Gastroesophageal sphincter (tissue), 4 donors: ENCODE results near the gene HOXA11. TPM values are rescaled to one million over a fixed set of nuclear protein-coding genes. Genes with fewer than 3 reads are reported as not detected.

Experiments
- ATAC-seq: fragments of 150-250 bp; one replicate; pipeline ENCODE4 v1.9.1; 2016; ENCODE audit warnings: mild to moderate bottlenecking, moderate library complexity
- H3K27ac ChIP-seq, 4 donors: fragments of 200-600 bp; sonication (generic) in 3 of 4; 1 replicate in 3 of 4; 2 replicates in 1 of 4; pipeline ENCODE4 v1.5.1; 2016 to 2019
- H3K27me3 ChIP-seq: fragments of 200-600 bp; sonication (generic); one replicate; pipeline ENCODE4 v1.5.1; 2019
- H3K36me3 ChIP-seq, 2 donors: fragments of 200-600 bp; sonication (generic); one replicate each; pipeline ENCODE4 v1.5.1; 2019; ENCODE audit warnings: control low read depth in 1 of 2
- H3K4me1 ChIP-seq, 3 donors: fragments of 200-600 bp; sonication (generic); 1 replicate in 2 of 3; 2 replicates in 1 of 3; pipeline ENCODE4 v1.5.1; 2016 to 2019; ENCODE audit warnings: control low read depth in 2 of 3
- H3K4me3 ChIP-seq, 2 donors: fragments of 200-600 bp; sonication (generic); one replicate each; pipeline ENCODE4 v1.5.1; 2019; ENCODE audit warnings: mild to moderate bottlenecking in 1 of 2, moderate library complexity in 1 of 2
- H3K9me3 ChIP-seq, 3 donors: fragments of 200-600 bp; sonication (generic); one replicate each; pipeline ENCODE4 v1.5.1; 2017 to 2019; ENCODE audit warnings: control low read depth in 2 of 3
- EP300 ChIP-seq: sonication (generic); formaldehyde crosslinking; IDR thresholded peaks from one replicate; pipeline ENCODE4 v1.6.1; 2017; ENCODE audit warnings: antibody characterized with exemption, mild to moderate bottlenecking
- POLR2A ChIP-seq, 2 donors: fragments of 450-650 bp; IDR thresholded peaks; one replicate each; pipeline ENCODE4 v1.6.1; 2017; ENCODE audit warnings: antibody characterized with exemption in 2 of 2, mild to moderate bottlenecking in 2 of 2, moderate library complexity in 1 of 2
- POLR2AphosphoS5 ChIP-seq: sonication (generic); formaldehyde crosslinking; IDR thresholded peaks from one replicate; pipeline ENCODE4 v1.6.1; 2017; ENCODE audit warnings: antibody characterized with exemption
- WGBS, 2 donors: methylation state at CpG; one replicate each; pipeline ENCODE4 v1.1.5; 2018; ENCODE audit warnings: low coverage in 1 of 2; 5-methylcytosine and 5-hydroxymethylcytosine counted together
- total RNA-seq, 4 donors: library from RNA; depleted of rRNA; stranded (reverse); fragments of >200 nt; gene quantifications; one replicate each; pipeline ENCODE4 v1.1.0, GENCODE V29; 2016
- TF ChIP-seq, protein P1 (sequence below), 4 experiments: fragments of 200-600 bp in 2 of 4; fragments of 450-650 bp in 2 of 4; sonication (generic) in 1 of 4; IDR thresholded peaks; one replicate each; pipeline ENCODE4 v1.5.1; 2017 to 2019; ENCODE audit warnings: antibody characterized with exemption in 4 of 4, mild to moderate bottlenecking in 2 of 4, moderate library complexity in 2 of 4

HOXA11 gene
- total RNA-seq, 4 donors from 2014 or later, result 0.12 TPM; not detected in 3

DNA sequence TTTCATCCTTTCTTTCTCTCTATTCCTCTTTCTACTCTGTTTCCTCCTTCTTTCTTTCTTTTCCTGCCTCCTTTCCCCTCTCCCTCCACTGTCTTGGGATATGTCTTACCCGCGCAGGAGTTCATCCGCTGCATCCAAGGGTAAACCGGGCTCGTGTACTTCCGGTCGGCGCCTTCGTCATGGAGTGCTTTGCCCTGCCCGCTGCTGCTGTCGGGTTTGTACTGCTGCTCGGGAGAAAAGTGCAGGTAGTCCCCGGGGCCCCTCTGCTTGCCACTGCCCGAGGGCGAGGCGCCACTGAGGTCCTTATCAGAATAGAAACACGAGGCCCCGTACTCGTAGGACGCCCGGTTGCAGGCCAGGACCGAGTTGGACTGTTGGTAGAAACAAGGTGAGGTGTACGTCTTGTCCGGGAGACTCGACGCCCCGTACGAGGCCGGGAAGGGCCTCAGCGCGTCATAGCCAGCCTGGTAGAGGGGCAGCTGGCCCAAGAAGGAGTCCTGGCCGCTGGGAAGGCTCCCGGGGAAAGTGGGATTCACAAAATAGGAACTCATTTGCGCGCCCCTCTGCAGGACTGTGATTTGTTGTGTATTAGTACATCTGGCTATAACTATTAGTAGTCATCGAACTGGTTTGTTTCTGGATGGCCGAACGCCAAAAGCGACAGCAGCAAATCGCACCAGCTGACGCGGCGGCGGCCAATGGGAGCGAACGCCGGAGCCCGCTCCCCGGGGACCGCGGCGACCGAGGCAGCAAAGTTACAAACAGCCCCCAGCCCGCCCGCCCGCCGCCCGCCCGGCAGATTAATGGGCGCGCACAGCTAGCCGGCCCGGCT lies 37.6 kb downstream of the HOXA11 start, which contains the start of gene HOXA6:
Gene HOXA6 (minus strand): TSS at position 576 of the 832 bp plus-strand sequence. CDS start 25 bp downstream, at position 551.
- no peak for ATAC-seq
- WGBS, 2 donors, result 33 to 77% methylated on average over 1 to 13 of the region's 63 CpGs
- peak within 1 kb of the TSS; percentile 2 to 43 for H3K4me3 ChIP-seq
- no peaks in the 10 kb centered on the region for H3K9me3 ChIP-seq
- no peaks in the 10 kb centered on the region for H3K36me3 ChIP-seq
- H3K27me3 ChIP-seq, result peaks cover 46% of the 10 kb centered on the region
- TF ChIP-seq POLR2AphosphoS5, result peak; percentile 46
- TF ChIP-seq, protein P1, sequence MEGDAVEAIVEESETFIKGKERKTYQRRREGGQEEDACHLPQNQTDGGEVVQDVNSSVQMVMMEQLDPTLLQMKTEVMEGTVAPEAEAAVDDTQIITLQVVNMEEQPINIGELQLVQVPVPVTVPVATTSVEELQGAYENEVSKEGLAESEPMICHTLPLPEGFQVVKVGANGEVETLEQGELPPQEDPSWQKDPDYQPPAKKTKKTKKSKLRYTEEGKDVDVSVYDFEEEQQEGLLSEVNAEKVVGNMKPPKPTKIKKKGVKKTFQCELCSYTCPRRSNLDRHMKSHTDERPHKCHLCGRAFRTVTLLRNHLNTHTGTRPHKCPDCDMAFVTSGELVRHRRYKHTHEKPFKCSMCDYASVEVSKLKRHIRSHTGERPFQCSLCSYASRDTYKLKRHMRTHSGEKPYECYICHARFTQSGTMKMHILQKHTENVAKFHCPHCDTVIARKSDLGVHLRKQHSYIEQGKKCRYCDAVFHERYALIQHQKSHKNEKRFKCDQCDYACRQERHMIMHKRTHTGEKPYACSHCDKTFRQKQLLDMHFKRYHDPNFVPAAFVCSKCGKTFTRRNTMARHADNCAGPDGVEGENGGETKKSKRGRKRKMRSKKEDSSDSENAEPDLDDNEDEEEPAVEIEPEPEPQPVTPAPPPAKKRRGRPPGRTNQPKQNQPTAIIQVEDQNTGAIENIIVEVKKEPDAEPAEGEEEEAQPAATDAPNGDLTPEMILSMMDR (IDR thresholded peaks at IDR 0.05), result no peak
- TF ChIP-seq POLR2A (IDR thresholded peaks at IDR 0.05), result no peak
- TF ChIP-seq EP300, result no peak
- peak within 1 kb of the TSS in 3 of 4 donors; percentile 32 to 99 (median 36) for H3K27ac ChIP-seq
- H3K4me1 ChIP-seq, result peaks cover 0 to 47% (median 11%) of the 10 kb centered on the region in 3 donors

DNA sequence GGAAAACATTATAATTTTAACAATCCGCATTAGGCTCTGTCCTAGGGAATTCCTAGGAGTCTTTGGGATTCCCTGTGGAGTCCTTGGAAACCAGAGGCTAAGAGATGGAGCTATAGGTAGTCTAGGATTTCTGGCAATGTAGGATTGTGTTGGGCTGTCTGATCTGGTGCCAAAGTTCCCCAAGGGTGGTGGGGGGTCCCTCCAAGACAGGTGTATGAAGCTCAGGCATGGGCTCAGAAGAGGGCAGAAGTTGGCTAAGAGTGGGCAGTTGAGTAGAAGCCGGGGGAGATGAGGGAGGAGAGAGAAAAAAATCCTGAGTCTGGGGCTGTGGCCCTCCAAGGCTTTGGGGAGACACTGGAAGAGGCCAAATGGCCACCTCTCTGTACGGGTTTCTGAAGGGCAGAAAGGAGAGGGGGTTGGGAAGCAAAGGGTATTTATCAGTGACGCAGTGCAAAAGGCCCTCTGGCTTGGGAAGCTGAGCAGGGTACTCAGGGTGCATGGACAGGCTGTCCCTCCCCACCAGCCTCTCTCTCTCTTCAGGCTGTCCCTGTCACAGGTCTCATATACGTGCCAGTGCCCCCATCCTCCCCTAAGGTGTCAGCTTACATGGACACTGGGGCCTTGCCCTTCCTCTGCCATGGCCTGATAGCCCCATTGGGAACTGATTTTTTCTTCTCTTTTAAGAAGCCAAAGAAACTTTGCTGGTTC lies 38.4 kb downstream of the HOXA11 start:
- H3K4me3 ChIP-seq, result no peak overlapping the region
- peaks cover 39% of the 10 kb centered on the region for H3K27me3 ChIP-seq
- H3K4me1 ChIP-seq, result peaks cover 0 to 40% (median 11%) of the 10 kb centered on the region in 3 donors
- ATAC-seq, result no peak
- no peaks in the 10 kb centered on the region for H3K36me3 ChIP-seq
- peak overlapping the region in 1 of 4 donors; percentile 99 for H3K27ac ChIP-seq
- 83 to 92% methylated on average over 4 to 5 of the region's 5 CpGs for WGBS, 2 donors
- no peaks in the 10 kb centered on the region for H3K9me3 ChIP-seq
- TF ChIP-seq POLR2A (IDR thresholded peaks at IDR 0.05), result no peak
- TF ChIP-seq, protein P1 (IDR thresholded peaks at IDR 0.05), result no peak
- no peak for TF ChIP-seq POLR2AphosphoS5
- TF ChIP-seq EP300, result no peak

DNA sequence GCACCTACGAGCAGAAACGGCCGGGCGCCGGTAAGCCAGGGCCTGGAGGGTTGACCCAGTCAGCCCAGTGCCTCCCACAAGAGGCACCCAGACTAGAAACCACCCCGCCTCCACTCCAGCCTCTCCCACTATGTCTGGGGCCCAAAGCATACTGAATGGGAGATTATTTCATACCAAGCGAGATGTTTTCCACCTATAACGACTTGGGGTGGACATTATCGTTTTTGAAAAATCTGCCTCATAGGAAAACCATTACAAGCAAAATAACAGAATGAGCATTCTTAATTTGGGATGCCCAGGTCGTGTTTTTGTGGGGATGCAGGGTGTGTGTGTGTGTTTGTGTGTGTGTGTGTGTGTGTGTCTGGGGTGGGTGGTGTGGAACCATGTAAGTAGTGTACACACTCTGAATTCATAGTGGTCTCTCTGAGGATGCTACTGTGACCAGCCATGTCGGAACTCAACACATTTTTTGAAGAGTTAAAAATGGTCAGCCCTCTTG lies 39.1 kb downstream of the HOXA11 start:
- H3K4me1 ChIP-seq, result peaks cover 0 to 40% (median 6%) of the 10 kb centered on the region in 3 donors
- ATAC-seq, result no peak
- H3K4me3 ChIP-seq, result peak overlapping the region in 1 of 2 donors; percentile 94
- H3K27ac ChIP-seq, result peak overlapping the region in 2 of 4 donors; percentile 70 to 99
- WGBS, 2 donors, result 86 to 100% methylated on average over 6 to 10 of the region's 11 CpGs
- H3K27me3 ChIP-seq, result peaks cover 32% of the 10 kb centered on the region
- no peak for TF ChIP-seq POLR2AphosphoS5
- TF ChIP-seq, protein P1 (IDR thresholded peaks at IDR 0.05), result no peak
- no peak for TF ChIP-seq EP300
- TF ChIP-seq POLR2A (IDR thresholded peaks at IDR 0.05), result no peak
- no peaks in the 10 kb centered on the region for H3K9me3 ChIP-seq
- no peaks in the 10 kb centered on the region for H3K36me3 ChIP-seq

DNA sequence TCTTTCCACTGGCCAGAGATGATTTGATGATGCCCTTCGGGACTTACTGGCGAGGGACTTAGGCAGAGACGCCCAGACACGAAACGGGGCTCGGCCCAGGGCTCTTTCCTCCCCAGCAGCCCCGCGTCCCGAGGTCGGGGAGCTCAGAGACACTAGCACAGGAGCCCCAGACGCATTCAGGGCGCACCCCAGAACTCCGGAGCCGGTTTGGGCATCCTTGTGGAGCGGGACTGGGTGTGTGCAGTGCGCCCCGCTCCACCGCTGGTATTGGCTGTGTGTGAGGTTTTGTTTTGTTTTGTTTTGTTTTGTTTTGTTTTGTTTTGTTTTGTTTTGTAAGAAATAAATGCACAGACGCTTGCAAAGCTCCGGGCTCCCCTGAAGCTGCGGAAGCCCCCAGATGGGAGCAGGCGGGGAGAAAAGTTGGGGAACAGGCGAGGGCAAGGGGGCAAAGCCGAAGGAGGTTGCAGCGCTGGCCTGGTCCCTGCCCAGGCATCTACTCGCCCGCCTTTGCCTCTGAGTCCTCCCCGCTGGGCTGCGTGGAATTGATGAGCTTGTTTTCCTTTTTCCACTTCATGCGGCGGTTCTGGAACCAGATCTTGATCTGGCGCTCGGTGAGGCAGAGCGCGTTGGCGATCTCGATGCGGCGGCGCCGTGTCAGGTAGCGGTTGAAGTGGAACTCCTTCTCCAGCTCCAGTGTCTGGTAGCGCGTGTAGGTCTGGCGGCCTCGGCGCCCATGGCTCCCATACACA lies 39.7 kb downstream of the HOXA11 start:
- whole genome bisulfite sequencing, 2 donors, result 80% methylated on average over 3 of the region's 47 CpGs; no CpG with 5 or more reads in 1 of the 2 donors
- Histone ChIP-seq H3K27me3 (peaks cover 30% of the 10 kb centered on the region), H3K27ac (peak overlapping the region in 2 of 4 donors; percentile 70 to 99), H3K9me3 (no peaks in the 10 kb centered on the region), H3K4me3 (peak overlapping the region in 1 of 2 donors; percentile 94), H3K4me1 (peaks cover 0 to 40% (median under 1%) of the 10 kb centered on the region in 3 donors), H3K36me3 (no peaks in the 10 kb centered on the region)
- ATAC-seq, result no peak
- TF ChIP-seq EP300, result no peak
- TF ChIP-seq POLR2AphosphoS5, result no peak
- TF ChIP-seq, protein P1 (IDR thresholded peaks at IDR 0.05), result no peak
- no peak for TF ChIP-seq POLR2A (IDR thresholded peaks at IDR 0.05)
